Panc1 (cell line): ENCODE results near the gene PCBD2.

ENCODE experiments used
- SIN3A ChIP-seq: IDR thresholded peaks from 2 replicates; pipeline ENCODE4 v1.6.1; 2012; ENCODE audit warnings: low read depth, mild to moderate bottlenecking, low read length, moderate library complexity, borderline replicate concordance; ENCODE audit not compliant: insufficient read depth
- TF ChIP-seq, protein P1 (sequence below): fragments of 450-650 bp; IDR thresholded peaks from 2 replicates; pipeline ENCODE4 v1.5.1; 2017; ENCODE audit warnings: mild to moderate bottlenecking
- TF ChIP-seq, protein P2 (sequence below), 2 experiments: IDR thresholded peaks; 2 replicates each; pipeline ENCODE4 v1.6.1; 2011 to 2012; ENCODE audit warnings: low read depth in 2 of 2, control low read depth in 1 of 2, low read length in 1 of 2, mild to moderate bottlenecking in 1 of 2, moderate library complexity in 1 of 2; ENCODE audit not compliant: insufficient read depth in 1 of 2

DNA sequence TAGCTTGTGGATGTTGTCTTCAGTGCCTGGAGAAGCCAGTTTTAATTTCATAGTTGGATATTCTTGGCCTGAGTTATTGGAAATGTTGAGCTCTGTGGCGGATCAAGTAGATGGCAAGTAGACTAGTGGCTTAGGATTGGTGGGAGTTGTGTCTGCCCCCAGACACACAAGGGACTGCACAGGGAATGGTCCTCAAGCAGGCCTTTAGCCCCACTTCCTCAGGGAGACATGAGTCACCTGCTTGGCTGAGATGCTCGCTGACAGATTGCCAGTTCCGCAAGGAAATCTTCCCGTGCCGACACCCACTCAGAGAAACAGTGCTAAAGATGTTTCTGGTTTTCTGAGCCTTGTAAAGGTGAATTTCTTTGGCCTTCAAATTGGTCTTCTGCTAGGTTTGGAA, 44.0 kb downstream of the PCBD2 start:
- TF ChIP-seq, protein P1, sequence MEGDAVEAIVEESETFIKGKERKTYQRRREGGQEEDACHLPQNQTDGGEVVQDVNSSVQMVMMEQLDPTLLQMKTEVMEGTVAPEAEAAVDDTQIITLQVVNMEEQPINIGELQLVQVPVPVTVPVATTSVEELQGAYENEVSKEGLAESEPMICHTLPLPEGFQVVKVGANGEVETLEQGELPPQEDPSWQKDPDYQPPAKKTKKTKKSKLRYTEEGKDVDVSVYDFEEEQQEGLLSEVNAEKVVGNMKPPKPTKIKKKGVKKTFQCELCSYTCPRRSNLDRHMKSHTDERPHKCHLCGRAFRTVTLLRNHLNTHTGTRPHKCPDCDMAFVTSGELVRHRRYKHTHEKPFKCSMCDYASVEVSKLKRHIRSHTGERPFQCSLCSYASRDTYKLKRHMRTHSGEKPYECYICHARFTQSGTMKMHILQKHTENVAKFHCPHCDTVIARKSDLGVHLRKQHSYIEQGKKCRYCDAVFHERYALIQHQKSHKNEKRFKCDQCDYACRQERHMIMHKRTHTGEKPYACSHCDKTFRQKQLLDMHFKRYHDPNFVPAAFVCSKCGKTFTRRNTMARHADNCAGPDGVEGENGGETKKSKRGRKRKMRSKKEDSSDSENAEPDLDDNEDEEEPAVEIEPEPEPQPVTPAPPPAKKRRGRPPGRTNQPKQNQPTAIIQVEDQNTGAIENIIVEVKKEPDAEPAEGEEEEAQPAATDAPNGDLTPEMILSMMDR, result no peak
- no peak for TF ChIP-seq SIN3A
- TF ChIP-seq, protein P2, sequence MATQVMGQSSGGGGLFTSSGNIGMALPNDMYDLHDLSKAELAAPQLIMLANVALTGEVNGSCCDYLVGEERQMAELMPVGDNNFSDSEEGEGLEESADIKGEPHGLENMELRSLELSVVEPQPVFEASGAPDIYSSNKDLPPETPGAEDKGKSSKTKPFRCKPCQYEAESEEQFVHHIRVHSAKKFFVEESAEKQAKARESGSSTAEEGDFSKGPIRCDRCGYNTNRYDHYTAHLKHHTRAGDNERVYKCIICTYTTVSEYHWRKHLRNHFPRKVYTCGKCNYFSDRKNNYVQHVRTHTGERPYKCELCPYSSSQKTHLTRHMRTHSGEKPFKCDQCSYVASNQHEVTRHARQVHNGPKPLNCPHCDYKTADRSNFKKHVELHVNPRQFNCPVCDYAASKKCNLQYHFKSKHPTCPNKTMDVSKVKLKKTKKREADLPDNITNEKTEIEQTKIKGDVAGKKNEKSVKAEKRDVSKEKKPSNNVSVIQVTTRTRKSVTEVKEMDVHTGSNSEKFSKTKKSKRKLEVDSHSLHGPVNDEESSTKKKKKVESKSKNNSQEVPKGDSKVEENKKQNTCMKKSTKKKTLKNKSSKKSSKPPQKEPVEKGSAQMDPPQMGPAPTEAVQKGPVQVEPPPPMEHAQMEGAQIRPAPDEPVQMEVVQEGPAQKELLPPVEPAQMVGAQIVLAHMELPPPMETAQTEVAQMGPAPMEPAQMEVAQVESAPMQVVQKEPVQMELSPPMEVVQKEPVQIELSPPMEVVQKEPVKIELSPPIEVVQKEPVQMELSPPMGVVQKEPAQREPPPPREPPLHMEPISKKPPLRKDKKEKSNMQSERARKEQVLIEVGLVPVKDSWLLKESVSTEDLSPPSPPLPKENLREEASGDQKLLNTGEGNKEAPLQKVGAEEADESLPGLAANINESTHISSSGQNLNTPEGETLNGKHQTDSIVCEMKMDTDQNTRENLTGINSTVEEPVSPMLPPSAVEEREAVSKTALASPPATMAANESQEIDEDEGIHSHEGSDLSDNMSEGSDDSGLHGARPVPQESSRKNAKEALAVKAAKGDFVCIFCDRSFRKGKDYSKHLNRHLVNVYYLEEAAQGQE (IDR thresholded peaks at IDR 0.05; ENCODE audit: insufficient read depth in 1 of 2, low read depth in 2 of 2, low read length in 1 of 2), result no peak
